Panc1 (cell line): Measurements from ENCODE around the gene HAGHL. TPM values are rescaled to one million over a fixed set of nuclear protein-coding genes. Genes with fewer than 3 reads are reported as not detected.
A peak's percentile ranks its signal among the peaks of the same experiment; 100 is the strongest.
"Not testable (repeated sequence)": the region's sequence is repeated elsewhere in the genome, so short reads cannot be mapped to it uniquely, and the experiment has no call there.

Experiments used
- ATAC-seq: fragments of 200-7000 bp; cut with Tn5 transposase; 2 replicates; pipeline ENCODE4 v1.9.1; 2020; ENCODE audit warnings: mild to moderate bottlenecking, moderate library complexity
- BruUV-seq: library from RNA; stranded (reverse); fragments of 400-500 nt; replicated peaks from 2 replicates; lab custom pipeline; 2021; lab: Mats Ljungman, UMichigan
- CTCF ChIA-PET: fragments of 300-600 bp; sonication (Branson Sonifier 250); formaldehyde crosslinking; loops from one replicate; lab custom pipeline; 2022; ENCODE audit warnings: antibody characterized with exemption; lab: Charles Lee
- POLR2A ChIA-PET: fragments of 300-600 bp; sonication (Branson Sonifier 250); formaldehyde crosslinking; loops from one replicate; lab custom pipeline; 2022; ENCODE audit warnings: antibody characterized with exemption; lab: Charles Lee
- DNase-seq: peaks from one replicate; pipeline ENCODE4 v3.0.0-alpha.2; 2010; ENCODE audit warnings: low read depth, low spot score
- H3K27ac ChIP-seq: 2 replicates; pipeline ENCODE4 v1.5.1; 2011; ENCODE audit warnings: mild to moderate bottlenecking, low read length, inconsistent platforms
- H3K27me3 ChIP-seq: fragments of 200-500 bp; sonication (Bioruptor generic); 2 replicates; pipeline ENCODE4 v1.6.0; 2014; ENCODE audit warnings: low read length, inconsistent platforms; ENCODE audit not compliant: control insufficient read depth, insufficient read depth
- H3K36me3 ChIP-seq: fragments of 200-500 bp; sonication (Bioruptor generic); 2 replicates; pipeline ENCODE4 v1.5.1; 2014; ENCODE audit warnings: inconsistent platforms, mild to moderate bottlenecking, low read length, moderate library complexity; ENCODE audit not compliant: control insufficient read depth, insufficient read depth
- H3K4me1 ChIP-seq: 2 replicates; pipeline ENCODE4 v1.5.1; 2011; ENCODE audit warnings: inconsistent platforms, mild to moderate bottlenecking, low read length, moderate library complexity; ENCODE audit not compliant: control insufficient read depth, insufficient read depth
- H3K4me3 ChIP-seq, 2 experiments: 2 replicates each; pipeline ENCODE4 v1.5.1; 2011 to 2012; ENCODE audit warnings: low read depth in 2 of 2, low read length in 2 of 2, mild to moderate bottlenecking in 2 of 2, inconsistent platforms in 1 of 2, moderate library complexity in 1 of 2
- H3K9me3 ChIP-seq: fragments of 200-500 bp; sonication (Bioruptor generic); 2 replicates; pipeline ENCODE4 v1.5.1; 2014; ENCODE audit warnings: low read depth, mild to moderate bottlenecking, inconsistent platforms, low read length, moderate library complexity; ENCODE audit not compliant: control insufficient read depth, insufficient read depth
- POLR2AphosphoS5 ChIP-seq: IDR thresholded peaks from 2 replicates; pipeline ENCODE4 v1.6.1; 2012; ENCODE audit warnings: mild to moderate bottlenecking, low read depth, low read length, moderate library complexity
- SIN3A ChIP-seq: IDR thresholded peaks from 2 replicates; pipeline ENCODE4 v1.6.1; 2012; ENCODE audit warnings: low read depth, mild to moderate bottlenecking, low read length, moderate library complexity, borderline replicate concordance; ENCODE audit not compliant: insufficient read depth
- TCF7L2 ChIP-seq: IDR thresholded peaks from 2 replicates; pipeline ENCODE4 v1.6.1; 2011; ENCODE audit warnings: mild to moderate bottlenecking, low read depth, low read length, inconsistent platforms
- in situ Hi-C: cut with HindIII; loops from 2 replicates; pipeline ENCODE4 v1.10.0; 2016; ENCODE audit warnings: low sequenced_read_pairs, low pct_unique_long_range_greater_than_20kb
- intact Hi-C: fragments of 100-400 bp; cut with micrococcal nuclease; formaldehyde crosslinking; loops from one replicate; pipeline ENCODE4 v1.10.0; 2022; ENCODE audit not compliant: unreplicated experiment
- total RNA-seq: library from RNA; stranded (reverse); gene quantifications from one replicate; pipeline ENCODE4 v1.2.1, GENCODE V29; 2021; ENCODE audit not compliant: unreplicated experiment
- TF ChIP-seq, protein P1 (sequence below), 2 experiments: IDR thresholded peaks; 2 replicates each; pipeline ENCODE4 v1.6.1; 2011 to 2012; ENCODE audit warnings: low read depth in 2 of 2, control low read depth in 1 of 2, low read length in 1 of 2, mild to moderate bottlenecking in 1 of 2, moderate library complexity in 1 of 2; ENCODE audit not compliant: insufficient read depth in 1 of 2
- TF ChIP-seq, protein P2 (sequence below): fragments of 450-650 bp; IDR thresholded peaks from 2 replicates; pipeline ENCODE4 v1.5.1; 2017; ENCODE audit warnings: mild to moderate bottlenecking

HAGHL gene
- total RNA-seq, 1 experiment from 2014 or later = 41.1 TPM

DNA sequence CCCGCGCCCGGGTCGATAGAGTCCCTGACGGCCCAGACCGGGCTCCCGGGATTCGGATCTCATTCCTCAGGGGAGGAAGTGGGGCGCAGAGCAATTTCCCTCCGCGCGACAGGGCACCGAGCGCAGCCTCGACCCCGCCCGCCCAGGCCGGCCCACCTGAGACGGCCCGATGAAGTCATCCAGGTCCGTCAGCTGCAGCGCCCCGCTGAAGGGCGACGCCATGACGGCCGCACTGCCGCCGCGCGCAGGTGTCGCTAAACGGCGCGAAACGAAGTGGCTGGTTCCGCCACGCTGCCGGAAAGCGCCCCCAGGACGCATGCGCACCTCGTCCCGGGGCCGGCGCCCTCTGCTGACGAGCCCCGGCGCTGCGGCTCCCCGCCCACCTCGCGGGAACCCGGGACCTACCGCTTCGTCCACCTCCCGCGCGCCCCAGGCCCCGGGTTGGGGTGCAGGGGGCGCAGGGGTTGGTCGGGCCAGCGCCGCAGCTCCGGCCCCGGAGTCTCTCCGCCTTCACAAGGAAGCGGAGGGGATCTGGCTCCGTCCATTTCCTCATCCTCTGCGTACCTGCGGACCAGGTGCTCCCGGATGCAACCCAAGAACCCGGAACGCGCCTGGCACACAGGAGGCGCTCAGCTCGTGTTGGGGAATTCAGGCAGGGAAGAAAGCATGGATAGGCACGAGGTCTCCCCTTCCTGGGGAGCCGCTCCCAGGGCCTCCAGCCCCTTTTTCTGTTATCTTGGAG, 14.0 kb downstream of the HAGHL start, which contains the start of gene CIAO3:
CIAO3 (minus strand) TSS at position 234 of the 742 bp plus-strand sequence; CDS start at position 222, 12 bp downstream.
- Histone ChIP-seq H3K4me3 (peak within 1 kb of the TSS; percentile 66 to 89), H3K27ac (peak within 1 kb of the TSS; percentile 83), H3K27me3 (no peaks in the 10 kb centered on the region), H3K4me1 (peaks cover 8% of the 10 kb centered on the region; the same call in 1 of the 2 replicates), H3K9me3 (no peaks in the 10 kb centered on the region), H3K36me3 (peaks cover 5% of the 10 kb centered on the region)
- ChIA-PET CTCF (interaction anchor here (0.5 to 0.9 kb wide), 3 partner anchors 20 to 66 kb away, joined by 3 to 5 read pairs (median 4); no protein-coding TSS in a partner anchor), POLR2A (no interaction called here)
- peak; percentile 89 for ATAC-seq
- TF ChIP-seq, protein P1, sequence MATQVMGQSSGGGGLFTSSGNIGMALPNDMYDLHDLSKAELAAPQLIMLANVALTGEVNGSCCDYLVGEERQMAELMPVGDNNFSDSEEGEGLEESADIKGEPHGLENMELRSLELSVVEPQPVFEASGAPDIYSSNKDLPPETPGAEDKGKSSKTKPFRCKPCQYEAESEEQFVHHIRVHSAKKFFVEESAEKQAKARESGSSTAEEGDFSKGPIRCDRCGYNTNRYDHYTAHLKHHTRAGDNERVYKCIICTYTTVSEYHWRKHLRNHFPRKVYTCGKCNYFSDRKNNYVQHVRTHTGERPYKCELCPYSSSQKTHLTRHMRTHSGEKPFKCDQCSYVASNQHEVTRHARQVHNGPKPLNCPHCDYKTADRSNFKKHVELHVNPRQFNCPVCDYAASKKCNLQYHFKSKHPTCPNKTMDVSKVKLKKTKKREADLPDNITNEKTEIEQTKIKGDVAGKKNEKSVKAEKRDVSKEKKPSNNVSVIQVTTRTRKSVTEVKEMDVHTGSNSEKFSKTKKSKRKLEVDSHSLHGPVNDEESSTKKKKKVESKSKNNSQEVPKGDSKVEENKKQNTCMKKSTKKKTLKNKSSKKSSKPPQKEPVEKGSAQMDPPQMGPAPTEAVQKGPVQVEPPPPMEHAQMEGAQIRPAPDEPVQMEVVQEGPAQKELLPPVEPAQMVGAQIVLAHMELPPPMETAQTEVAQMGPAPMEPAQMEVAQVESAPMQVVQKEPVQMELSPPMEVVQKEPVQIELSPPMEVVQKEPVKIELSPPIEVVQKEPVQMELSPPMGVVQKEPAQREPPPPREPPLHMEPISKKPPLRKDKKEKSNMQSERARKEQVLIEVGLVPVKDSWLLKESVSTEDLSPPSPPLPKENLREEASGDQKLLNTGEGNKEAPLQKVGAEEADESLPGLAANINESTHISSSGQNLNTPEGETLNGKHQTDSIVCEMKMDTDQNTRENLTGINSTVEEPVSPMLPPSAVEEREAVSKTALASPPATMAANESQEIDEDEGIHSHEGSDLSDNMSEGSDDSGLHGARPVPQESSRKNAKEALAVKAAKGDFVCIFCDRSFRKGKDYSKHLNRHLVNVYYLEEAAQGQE (IDR thresholded peaks at IDR 0.05; ENCODE audit: insufficient read depth in 1 of 2, low read depth in 2 of 2, low read length in 1 of 2) = peak in 1 of 2 experiments; percentile 75; a peak in 1 of 4 replicates
- TF ChIP-seq TCF7L2 = no peak
- TF ChIP-seq SIN3A = peak; percentile 66; the same call in 1 of the 2 replicates
- TF ChIP-seq, protein P2, sequence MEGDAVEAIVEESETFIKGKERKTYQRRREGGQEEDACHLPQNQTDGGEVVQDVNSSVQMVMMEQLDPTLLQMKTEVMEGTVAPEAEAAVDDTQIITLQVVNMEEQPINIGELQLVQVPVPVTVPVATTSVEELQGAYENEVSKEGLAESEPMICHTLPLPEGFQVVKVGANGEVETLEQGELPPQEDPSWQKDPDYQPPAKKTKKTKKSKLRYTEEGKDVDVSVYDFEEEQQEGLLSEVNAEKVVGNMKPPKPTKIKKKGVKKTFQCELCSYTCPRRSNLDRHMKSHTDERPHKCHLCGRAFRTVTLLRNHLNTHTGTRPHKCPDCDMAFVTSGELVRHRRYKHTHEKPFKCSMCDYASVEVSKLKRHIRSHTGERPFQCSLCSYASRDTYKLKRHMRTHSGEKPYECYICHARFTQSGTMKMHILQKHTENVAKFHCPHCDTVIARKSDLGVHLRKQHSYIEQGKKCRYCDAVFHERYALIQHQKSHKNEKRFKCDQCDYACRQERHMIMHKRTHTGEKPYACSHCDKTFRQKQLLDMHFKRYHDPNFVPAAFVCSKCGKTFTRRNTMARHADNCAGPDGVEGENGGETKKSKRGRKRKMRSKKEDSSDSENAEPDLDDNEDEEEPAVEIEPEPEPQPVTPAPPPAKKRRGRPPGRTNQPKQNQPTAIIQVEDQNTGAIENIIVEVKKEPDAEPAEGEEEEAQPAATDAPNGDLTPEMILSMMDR = peak; percentile 98
- peak; percentile 86 for TF ChIP-seq POLR2AphosphoS5
- no TSS peak for BruUV-seq
- DNase-seq = no peak
- intact Hi-C loops = loop anchor here (5.0 kb wide), 1 partner anchor 46 kb away; the partner anchor contains the start of genes CHTF18 and RPUSD1
- in situ Hi-C loops = no loop called here

DNA sequence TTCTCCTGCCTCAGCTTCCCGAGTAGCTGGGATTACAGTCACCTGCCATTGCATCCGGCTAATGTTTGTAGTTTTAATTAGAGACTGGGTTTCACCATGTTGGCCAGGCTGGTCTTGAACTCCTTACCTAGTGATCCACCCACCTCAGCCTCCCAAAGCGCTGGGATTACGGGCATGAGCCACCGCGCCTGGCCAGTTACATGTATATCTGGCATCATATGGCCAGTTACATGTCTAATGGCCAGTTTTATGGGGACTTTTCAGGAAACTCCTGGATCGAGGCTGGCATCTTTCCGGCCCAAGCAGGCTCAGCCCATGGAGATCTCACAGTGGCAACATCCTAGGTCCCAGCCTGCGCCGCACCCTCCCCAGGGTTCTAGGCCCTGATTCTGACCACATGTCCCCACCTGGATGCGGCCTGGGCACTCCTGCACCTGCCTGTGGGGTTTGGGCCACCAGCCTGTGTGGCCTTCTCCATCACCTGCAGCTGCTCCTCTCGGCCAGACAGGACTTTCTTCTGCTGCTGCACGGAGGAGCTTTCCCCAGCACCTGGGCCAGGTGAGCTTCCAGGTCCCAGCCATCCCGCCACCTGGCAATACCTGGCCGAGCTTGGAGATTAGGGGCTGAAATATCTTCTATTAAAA, 15.2 kb downstream of the HAGHL start:
- no peak for ATAC-seq
- CTCF ChIA-PET = interaction anchor here (0.6 kb wide), 1 partner anchor 10 kb away, joined by 5 read pairs; no protein-coding TSS in a partner anchor
- Histone ChIP-seq H3K27me3 (no peaks in the 10 kb centered on the region), H3K9me3 (no peaks in the 10 kb centered on the region), H3K36me3 (peaks cover 3% of the 10 kb centered on the region), H3K27ac (no peak overlapping the region), H3K4me1 (peaks cover 8% of the 10 kb centered on the region; the same call in 1 of the 2 replicates), H3K4me3 (no peak overlapping the region)
- intact Hi-C loops (loop anchor here (5.0 kb wide), 1 partner anchor 45 kb away; the partner anchor contains the start of genes CHTF18 and RPUSD1), in situ Hi-C loops (no loop called here)
- no TSS peak for BruUV-seq
- no peak for DNase-seq
- POLR2A ChIA-PET = no interaction called here
- no peak for TF ChIP-seq TCF7L2
- TF ChIP-seq, protein P2 = no peak
- TF ChIP-seq, protein P1 (IDR thresholded peaks at IDR 0.05; ENCODE audit: insufficient read depth in 1 of 2, low read depth in 2 of 2, low read length in 1 of 2) = no peak
- TF ChIP-seq SIN3A = no peak
- TF ChIP-seq POLR2AphosphoS5 = no peak

DNA sequence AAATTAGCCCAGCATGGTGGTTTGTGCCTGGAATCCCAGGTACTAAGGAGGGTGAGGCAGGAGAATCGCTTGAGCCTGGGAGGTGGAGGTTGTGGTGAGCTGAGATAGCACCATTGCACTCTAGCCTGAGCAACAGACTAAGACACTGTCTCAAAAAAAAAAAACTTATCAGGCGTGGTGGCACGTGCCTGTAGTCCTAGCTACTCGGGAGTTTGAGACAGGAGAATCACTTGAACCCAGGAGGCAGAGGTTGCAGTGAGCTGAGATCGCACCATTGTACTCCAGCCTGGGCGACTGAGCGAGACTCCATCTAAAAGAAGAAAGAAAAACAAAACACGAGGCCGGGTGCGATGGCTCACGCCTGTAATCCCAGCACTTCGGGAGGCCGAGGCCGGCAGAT, 16.0 kb downstream of the HAGHL start:
- H3K27ac ChIP-seq, H3K4me1 ChIP-seq, H3K4me3 ChIP-seq, DNase-seq, H3K27me3 ChIP-seq, BruUV-seq, H3K36me3 ChIP-seq, in situ Hi-C loops, CTCF ChIA-PET, ATAC-seq, H3K9me3 ChIP-seq: not testable (repeated sequence)
- intact Hi-C loops = loop anchor here (5.0 kb wide), 1 partner anchor 44 kb away; the partner anchor contains the start of genes CHTF18 and RPUSD1
- POLR2A ChIA-PET = interaction anchor here (0.6 kb wide), 2 partner anchors 23 to 51 kb away, joined by 3 to 7 read pairs; no protein-coding TSS in a partner anchor
